Measurements from ENCODE around the gene VPS37C.

VPS37C gene

DNA sequence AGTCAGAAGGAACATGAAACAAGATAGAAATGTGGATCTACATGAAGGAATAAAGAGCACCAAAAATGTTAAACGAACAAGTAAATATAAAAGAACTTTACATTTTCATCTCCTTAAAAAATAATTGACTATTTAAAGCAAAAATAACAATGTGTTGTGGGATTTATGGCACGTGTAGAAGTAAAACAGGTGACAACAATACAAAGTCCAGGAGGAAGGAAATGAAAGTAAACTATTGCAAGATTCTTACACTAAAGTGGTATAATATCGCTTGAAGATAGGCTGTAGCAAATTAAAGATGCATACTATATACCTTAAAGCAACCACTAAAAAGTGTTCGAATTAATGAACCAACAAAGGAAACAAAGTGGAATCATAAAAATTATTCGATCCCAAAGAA lies 5.5 kb downstream of the VPS37C start:
- no peak for FAIRE-seq

DNA sequence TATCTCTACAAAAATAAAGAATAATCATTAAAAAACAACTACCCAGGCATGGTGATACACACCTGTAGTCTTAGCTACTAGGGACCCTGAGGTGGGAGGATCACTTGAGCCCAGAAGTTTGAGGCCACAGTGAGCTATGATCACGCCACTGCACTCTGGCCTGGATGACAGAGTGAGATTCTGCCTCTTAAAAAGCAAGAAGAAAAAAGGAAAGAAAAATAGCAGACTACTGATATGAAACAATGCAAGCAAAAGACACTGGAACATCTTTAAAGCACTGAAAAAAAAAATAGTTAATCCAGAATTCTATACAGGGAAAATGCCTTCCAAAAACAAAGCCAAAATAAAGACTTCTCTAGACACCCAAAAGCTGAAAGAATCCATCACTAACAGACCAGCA lies 5.9 kb downstream of the VPS37C start:
- DNase-seq (ENCODE audit: insufficient read length, low spot score) (no peak), FAIRE-seq (no peak)
- TF ChIP-seq, protein P1, sequence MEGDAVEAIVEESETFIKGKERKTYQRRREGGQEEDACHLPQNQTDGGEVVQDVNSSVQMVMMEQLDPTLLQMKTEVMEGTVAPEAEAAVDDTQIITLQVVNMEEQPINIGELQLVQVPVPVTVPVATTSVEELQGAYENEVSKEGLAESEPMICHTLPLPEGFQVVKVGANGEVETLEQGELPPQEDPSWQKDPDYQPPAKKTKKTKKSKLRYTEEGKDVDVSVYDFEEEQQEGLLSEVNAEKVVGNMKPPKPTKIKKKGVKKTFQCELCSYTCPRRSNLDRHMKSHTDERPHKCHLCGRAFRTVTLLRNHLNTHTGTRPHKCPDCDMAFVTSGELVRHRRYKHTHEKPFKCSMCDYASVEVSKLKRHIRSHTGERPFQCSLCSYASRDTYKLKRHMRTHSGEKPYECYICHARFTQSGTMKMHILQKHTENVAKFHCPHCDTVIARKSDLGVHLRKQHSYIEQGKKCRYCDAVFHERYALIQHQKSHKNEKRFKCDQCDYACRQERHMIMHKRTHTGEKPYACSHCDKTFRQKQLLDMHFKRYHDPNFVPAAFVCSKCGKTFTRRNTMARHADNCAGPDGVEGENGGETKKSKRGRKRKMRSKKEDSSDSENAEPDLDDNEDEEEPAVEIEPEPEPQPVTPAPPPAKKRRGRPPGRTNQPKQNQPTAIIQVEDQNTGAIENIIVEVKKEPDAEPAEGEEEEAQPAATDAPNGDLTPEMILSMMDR (IDR thresholded peaks at IDR 0.05; ENCODE audit: insufficient read depth, missing control alignments) = no peak

More for the DNA sequence above, 5.5 kb downstream of the VPS37C start:
- TF ChIP-seq, protein P1 (IDR thresholded peaks at IDR 0.05; ENCODE audit: insufficient read depth, missing control alignments) = no peak
- no peak for DNase-seq (ENCODE audit: insufficient read length, low spot score)

DNA sequence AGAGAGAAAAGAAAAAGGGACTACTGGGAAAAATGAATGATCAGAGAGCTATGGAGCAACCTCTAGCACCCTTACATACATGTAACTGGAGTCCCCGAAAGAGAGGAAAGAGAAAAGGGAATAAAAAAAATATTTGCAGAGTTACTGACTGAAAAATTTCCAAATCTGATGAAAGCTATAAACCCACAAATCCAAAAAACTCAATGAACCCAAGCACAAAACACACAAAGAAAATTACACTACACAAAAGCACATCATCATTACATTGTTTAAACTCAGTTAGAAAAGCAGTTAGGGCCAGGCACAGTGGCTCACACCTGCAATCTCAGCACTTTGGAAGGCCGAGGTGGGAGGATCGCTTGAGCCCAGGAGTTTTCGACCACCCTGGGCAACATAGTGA lies 6.7 kb downstream of the VPS37C start:
- TF ChIP-seq, protein P1 (IDR thresholded peaks at IDR 0.05; ENCODE audit: insufficient read depth, missing control alignments) = no peak
- no peak for FAIRE-seq
- no peak for DNase-seq (ENCODE audit: insufficient read length, low spot score)

DNA sequence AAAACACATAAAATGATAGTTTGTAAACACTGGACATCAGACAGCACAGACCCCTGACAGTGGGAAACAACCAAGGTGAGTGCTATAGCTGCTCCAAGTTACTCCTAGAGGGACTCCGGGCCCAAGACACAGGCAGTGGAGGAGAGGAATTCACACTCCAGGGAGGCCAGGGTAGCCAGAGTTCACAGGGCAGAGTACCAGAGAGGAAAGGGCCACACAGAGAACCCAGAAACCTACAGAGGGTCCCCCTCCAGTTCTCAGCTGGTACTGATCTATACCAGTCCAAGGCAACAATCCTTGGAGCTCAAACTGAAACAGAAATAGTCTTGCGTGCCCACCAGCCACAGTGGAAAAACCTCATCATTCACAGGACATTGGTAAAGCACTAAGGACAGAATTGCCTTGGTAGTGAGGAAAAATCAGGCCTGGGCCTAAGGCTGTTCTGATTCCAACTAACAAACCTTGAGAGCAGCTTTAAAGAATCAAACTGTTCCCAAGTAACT lies 7.6 kb downstream of the VPS37C start:
- TF ChIP-seq, protein P1 (IDR thresholded peaks at IDR 0.05; ENCODE audit: insufficient read depth, missing control alignments) = no peak
- FAIRE-seq (no peak), DNase-seq (ENCODE audit: insufficient read length, low spot score) (no peak)

DNA sequence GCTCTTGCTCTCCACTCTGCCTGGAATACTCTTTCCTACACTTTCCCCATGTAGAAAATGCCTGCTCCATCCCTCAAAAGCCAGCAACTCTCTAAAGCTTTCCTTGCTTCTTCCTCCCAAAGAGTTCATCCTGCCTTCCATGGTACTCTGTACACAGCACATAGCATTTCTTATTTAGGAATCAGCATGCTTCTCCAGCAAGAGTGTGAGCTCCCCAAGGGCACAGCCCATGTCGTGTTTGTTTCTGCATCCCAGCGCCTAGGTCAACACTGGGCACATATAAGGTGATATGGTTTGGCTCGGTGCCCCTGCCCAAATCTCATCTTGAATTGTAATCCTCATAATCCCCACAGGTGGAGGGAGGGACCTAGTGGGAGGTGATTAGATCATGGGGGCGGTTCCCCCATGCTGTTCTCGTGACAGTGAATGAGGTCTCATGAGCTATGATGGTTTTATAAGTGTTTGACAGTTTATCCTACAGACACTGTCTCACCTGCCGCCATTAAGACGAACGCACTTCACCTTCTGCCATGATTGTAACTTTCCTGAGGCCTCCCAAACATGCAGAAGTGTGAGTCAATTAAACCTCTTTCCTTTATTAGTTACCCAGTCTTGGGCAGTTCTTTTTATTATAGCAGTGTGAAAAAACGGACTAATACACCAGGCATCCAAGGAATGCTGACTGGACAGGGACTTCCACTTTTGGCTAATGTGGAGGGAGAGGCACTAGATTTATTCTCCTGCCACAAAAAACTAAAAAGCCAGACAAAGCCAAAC lies 8.2 kb downstream of the VPS37C start:
- no peak for FAIRE-seq
- no peak for DNase-seq (ENCODE audit: insufficient read length, low spot score)
- TF ChIP-seq, protein P1 (IDR thresholded peaks at IDR 0.05; ENCODE audit: insufficient read depth, missing control alignments) = no peak

DNA sequence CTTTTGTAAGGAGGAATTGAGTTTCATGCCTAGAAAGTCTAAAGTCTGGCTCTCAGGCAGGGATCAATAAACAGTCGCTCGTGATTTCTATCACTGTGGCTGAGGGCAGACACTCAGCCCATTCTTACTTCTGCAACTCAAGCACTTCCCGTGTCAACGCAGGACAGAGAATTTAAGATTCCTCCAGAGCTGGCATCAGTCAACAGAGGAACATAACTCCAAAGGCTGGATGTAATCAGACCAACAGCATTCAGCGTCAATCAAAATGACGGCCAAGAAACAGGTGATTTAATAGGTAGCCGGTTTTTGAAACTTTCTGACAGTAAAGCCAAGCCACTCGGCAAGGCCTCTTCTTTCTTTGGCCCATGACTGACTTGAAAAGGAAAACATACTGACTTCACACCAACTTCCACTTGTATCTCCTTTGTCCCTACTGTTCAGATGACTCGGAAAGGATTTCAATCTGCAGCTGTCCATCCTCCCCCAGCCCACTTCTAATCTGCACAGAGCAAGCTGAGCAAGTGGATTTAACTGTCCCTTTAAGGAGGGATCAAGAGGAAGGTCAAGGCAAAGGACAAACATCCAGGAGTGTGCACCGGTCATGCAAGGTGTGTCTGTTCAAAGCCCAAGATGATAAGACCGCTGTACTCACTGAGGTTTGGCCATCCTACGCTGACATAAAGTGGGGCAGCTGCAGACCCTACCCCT lies 9.5 kb downstream of the VPS37C start:
- TF ChIP-seq, protein P1 (IDR thresholded peaks at IDR 0.05; ENCODE audit: insufficient read depth, missing control alignments) = no peak
- DNase-seq (ENCODE audit: insufficient read length, low spot score) (no peak), FAIRE-seq (no peak)

Data from D721Med (cell line).